Head of caudate nucleus (tissue), 42 donors: ENCODE results near the gene TMEM161B.
"Not testable (repeated sequence)": the region's sequence is repeated elsewhere in the genome, so short reads cannot be mapped to it uniquely, and the experiment has no call there.

Experiments
- DNase-seq, 42 donors: peaks; one replicate each; pipeline versions ENCODE4 v3.0.0 to v3.0.0-alpha.2; 2020 to 2021; ENCODE audit warnings: mixed read lengths in 7 of 42
- intact Hi-C: fragments of 100-400 bp; cut with DNase I; formaldehyde crosslinking; loops from one replicate; pipeline ENCODE4 v1.15.0; 2022

TMEM161B gene

GRCh38 chr5:88268385-88269184 lies at the start of gene TMEM161B:
TMEM161B (minus strand) TSS chr5:88268845; CDS start chr5:88268723, 122 bp downstream.
- intact Hi-C loops = no loop called here
- DNase-seq = peak; percentile 78 to 95 (median 88)

- intact Hi-C loops = no loop called here
- no peak for DNase-seq
Observed at GRCh38 chr5:88304356-88304755, 35.7 kb upstream of the TMEM161B start.

GRCh38 chr5:88298425-88298824 lies 29.8 kb upstream of the TMEM161B start:
- intact Hi-C loops = no loop called here
- no peak for DNase-seq

GRCh38 chr5:88290801-88291200 lies 22.2 kb upstream of the TMEM161B start:
- intact Hi-C loops = no loop called here
- DNase-seq = no peak

- intact Hi-C loops = no loop called here
- no peak for DNase-seq
Observed at GRCh38 chr5:88288528-88289197, 20.0 kb upstream of the TMEM161B start.

- no peak for DNase-seq
- intact Hi-C loops = no loop called here
Observed at GRCh38 chr5:88287846-88288527, 19.3 kb upstream of the TMEM161B start.

GRCh38 chr5:88287302-88287701 lies 18.7 kb upstream of the TMEM161B start:
- no peak for DNase-seq
- intact Hi-C loops = no loop called here

- DNase-seq = no peak
- intact Hi-C loops = no loop called here
Observed at GRCh38 chr5:88283690-88284089, 15.0 kb upstream of the TMEM161B start.

GRCh38 chr5:88281322-88281721 lies 12.7 kb upstream of the TMEM161B start:
- DNase-seq = no peak
- intact Hi-C loops = no loop called here

GRCh38 chr5:88279584-88279983 lies 10.9 kb upstream of the TMEM161B start:
- intact Hi-C loops = loop anchor here (10.0 kb wide), 1 partner anchor 395 kb away; no protein-coding TSS in a partner anchor
- peak in 6 of 42 donors; percentile 11 to 44 (median 21) for DNase-seq

- DNase-seq = no peak
- intact Hi-C loops = loop anchor here (10.0 kb wide), 1 partner anchor 398 kb away; no protein-coding TSS in a partner anchor
Observed at GRCh38 chr5:88276378-88276777, 7.7 kb upstream of the TMEM161B start.

- intact Hi-C loops = loop anchor here (10.0 kb wide), 1 partner anchor 399 kb away; no protein-coding TSS in a partner anchor
- DNase-seq = no peak
Observed at GRCh38 chr5:88275581-88275980, 6.9 kb upstream of the TMEM161B start.

GRCh38 chr5:88269222-88269771 lies 652 bp upstream of the TMEM161B start:
- peak in 20 of 42 donors; percentile 3 to 45 (median 16) for DNase-seq
- intact Hi-C loops = no loop called here

GRCh38 chr5:88264565-88264964 lies 4.1 kb downstream of the TMEM161B start:
- DNase-seq, intact Hi-C loops: not testable (repeated sequence)

GRCh38 chr5:88263349-88263748 lies 5.3 kb downstream of the TMEM161B start:
- intact Hi-C loops = no loop called here
- DNase-seq = no peak

- intact Hi-C loops = no loop called here
- no peak for DNase-seq
Observed at GRCh38 chr5:88262116-88262515, 6.5 kb downstream of the TMEM161B start.

- DNase-seq = no peak
- intact Hi-C loops = no loop called here
Observed at GRCh38 chr5:88258636-88259035, 10.0 kb downstream of the TMEM161B start.

GRCh38 chr5:88256872-88257271 lies 11.8 kb downstream of the TMEM161B start:
- no peak for DNase-seq
- intact Hi-C loops = no loop called here

GRCh38 chr5:88256037-88256436 lies 12.6 kb downstream of the TMEM161B start:
- DNase-seq = no peak
- intact Hi-C loops = no loop called here

- DNase-seq = no peak
- intact Hi-C loops = no loop called here
Observed at GRCh38 chr5:88254320-88254719, 14.3 kb downstream of the TMEM161B start.
